ENCODE measurements around the gene CSPG4. TPM values are rescaled to one million over a fixed set of nuclear protein-coding genes. Genes with fewer than 3 reads are reported as not detected.
"Not testable (repeated sequence)": the region's sequence is repeated elsewhere in the genome, so short reads cannot be mapped to it uniquely, and the experiment has no call there.

Gene CSPG4
- total and polyA plus RNA-seq, 5 experiments from 2014 or later: not detected

DNA sequence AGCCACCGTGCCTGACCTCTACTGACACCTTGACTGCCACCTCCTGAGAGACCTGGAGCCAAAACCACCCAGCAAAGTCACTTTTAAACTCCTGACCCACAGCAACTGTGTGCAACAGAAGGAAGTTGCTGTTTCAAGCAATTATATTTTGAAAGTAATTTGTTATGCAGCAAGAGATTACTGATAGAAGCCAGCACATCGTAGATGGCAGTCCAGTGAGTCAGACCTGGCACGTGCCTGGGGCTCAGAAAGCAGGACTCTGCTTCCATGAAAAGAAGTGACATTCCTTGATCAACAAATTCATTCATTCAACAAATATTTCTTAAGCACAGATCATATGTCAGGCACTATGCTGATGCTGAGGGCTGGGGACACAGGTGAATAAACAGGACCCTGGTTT lies 5.7 kb upstream of the CSPG4 start:
- DNase-seq: no peak
- Mint-ChIP-seq H3K9me3 (no peaks in the 10 kb centered on the region), H3K27ac (peak overlapping the region in 1 of 10 donors; percentile 37), H3K27me3 (peaks cover 9 to 33% (median 23%) of the 10 kb centered on the region in 5 donors), H3K4me3 (no peak overlapping the region), H3K36me3 (no peaks in the 10 kb centered on the region), H3K4me1 (peaks cover 0 to 5% (median 2%) of the 10 kb centered on the region in 4 donors)
- no peak for ATAC-seq
- POLR2A ChIA-PET: interaction anchor here (0.7 kb wide), 1 partner anchor 110 kb away, joined by 4 read pairs; no protein-coding TSS in a partner anchor

- H3K9me3 Mint-ChIP-seq, DNase-seq, ATAC-seq, POLR2A ChIA-PET, H3K4me1 Mint-ChIP-seq, H3K36me3 Mint-ChIP-seq, H3K4me3 Mint-ChIP-seq, H3K27ac Mint-ChIP-seq: not testable (repeated sequence)
- H3K27me3 Mint-ChIP-seq: peaks cover 9 to 31% (median 20%) of the 10 kb centered on the region in 5 donors
Observed at GRCh38 chr15:75717001-75717400, 4.4 kb upstream of the CSPG4 start.

DNA sequence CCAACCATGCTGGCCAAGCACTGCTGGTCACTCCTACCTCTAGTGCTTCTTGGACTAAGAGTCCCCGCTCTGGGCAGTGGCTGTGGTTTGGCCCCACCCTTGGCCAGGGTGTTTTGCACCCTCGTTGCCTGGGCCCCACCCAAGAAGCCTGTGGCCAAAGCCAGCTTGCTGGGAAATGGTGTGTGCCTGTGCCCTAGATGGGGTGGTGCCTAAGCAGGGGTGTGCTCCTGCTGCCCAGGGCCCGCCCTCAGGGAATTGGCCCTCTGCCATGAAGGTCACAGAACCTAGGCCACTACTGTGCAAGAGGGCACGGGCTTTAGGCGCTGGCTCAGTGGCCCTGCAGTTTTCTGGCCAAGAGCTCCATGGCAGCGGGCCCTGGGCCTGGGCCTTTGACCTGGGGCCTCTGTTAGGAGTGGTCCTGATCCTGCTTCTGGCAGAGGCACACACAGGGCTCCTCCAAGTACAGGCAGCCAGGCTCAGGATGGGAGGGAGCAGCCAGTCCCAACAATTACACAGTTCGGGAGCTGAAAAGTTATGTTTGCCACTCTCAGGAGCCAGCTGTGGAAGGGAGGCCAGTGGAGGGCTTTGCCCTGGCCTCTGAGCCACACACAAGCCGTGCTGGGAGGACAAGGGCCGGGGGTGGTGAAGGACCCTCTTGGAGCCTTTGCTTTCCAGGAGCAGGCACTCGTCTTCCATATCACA lies 3.8 kb upstream of the CSPG4 start:
- POLR2A ChIA-PET: not testable (repeated sequence)

DNA sequence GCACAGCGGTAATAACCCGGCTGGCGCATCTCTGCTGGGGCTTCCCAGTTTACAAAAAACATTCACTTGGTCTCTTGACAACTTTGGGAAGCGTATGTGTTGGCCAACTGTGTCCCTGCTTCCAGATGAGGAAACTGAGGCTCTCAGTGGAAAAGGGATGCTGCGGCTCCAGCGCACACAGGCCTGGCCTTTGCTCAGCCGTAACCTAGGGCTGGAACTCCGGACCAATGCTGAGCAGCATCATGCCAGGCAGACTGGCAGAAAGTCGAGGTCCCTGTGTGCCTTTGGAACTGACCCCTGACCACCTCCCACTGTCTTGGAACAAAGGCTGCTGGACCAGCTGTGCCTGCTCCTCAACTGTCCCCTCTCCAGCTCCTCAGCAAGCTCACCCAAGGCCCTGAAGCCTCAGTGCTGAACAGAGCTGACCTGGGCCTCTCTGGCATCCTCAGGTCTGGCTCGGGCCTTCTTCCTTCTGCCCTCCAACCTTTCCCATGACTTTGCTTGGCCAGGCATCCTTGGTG lies 2.7 kb upstream of the CSPG4 start:
- H3K4me3 Mint-ChIP-seq, H3K9me3 Mint-ChIP-seq, H3K27ac Mint-ChIP-seq, ATAC-seq, POLR2A ChIA-PET, DNase-seq, H3K36me3 Mint-ChIP-seq, H3K4me1 Mint-ChIP-seq: not testable (repeated sequence)
- peaks cover 10 to 20% (median 13%) of the 10 kb centered on the region in 5 donors for H3K27me3 Mint-ChIP-seq

More for the DNA sequence above, 3.8 kb upstream of the CSPG4 start:
- peaks cover 12 to 26% (median 19%) of the 10 kb centered on the region in 5 donors for H3K27me3 Mint-ChIP-seq
- H3K27ac Mint-ChIP-seq, H3K36me3 Mint-ChIP-seq, ATAC-seq, H3K4me1 Mint-ChIP-seq, H3K9me3 Mint-ChIP-seq, H3K4me3 Mint-ChIP-seq, DNase-seq: not testable (repeated sequence)

DNA sequence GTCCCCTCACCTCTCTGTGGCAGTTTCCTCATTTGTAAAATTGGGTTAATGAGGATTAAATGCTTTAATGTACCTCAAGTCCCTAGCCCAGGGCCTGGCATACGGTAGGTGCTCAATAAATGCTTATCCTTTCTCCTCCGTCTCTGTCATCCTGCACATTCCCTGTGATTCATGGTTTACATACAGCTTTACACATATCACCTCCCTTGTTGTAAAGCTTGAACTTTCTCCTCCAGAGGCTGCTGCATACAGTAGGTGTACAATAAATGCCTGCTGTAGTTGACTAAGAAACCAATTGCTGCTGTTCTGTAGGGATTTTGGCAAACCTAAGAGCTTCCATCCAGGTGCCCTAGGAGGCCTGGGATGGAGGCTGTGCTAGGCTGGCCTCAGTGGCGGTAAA lies 1.5 kb upstream of the CSPG4 start:
- no peaks in the 10 kb centered on the region for H3K9me3 Mint-ChIP-seq
- no peaks in the 10 kb centered on the region for H3K36me3 Mint-ChIP-seq
- H3K27ac Mint-ChIP-seq: no peak overlapping the region
- no peak overlapping the region for H3K4me3 Mint-ChIP-seq
- no peaks in the 10 kb centered on the region for H3K4me1 Mint-ChIP-seq
- DNase-seq (no peak), ATAC-seq (no peak)
- peaks cover 10 to 20% (median 13%) of the 10 kb centered on the region in 5 donors for H3K27me3 Mint-ChIP-seq
- POLR2A ChIA-PET: no interaction called here

DNA sequence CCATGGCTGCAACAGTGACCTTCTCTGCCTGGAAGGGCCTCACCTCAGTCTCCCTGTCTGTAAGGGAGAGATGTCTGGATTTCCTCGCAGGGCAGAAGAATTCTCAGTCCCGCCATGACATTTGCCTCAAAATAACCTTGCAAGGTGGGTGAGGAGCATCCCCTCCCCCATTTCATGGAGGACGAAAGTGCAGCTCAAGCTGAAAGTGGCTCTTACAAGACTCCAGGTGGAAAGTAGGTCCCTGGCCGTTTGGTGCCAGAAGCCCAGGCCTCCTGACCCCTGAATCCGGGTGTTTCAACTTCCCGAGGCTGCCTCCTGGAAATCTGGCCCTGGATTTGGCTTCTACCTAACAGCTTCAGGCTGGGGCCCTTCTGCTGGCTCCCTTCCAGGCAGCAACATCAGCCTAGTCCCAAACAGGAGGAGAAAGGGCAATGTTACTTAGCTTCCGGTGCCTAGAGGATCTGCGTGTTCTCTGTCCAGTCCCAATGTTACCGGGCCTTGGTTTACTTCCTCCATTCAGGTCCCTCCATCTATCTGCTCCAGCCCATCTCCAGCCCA lies 769 bp upstream of the CSPG4 start:
- H3K36me3 Mint-ChIP-seq: no peaks in the 10 kb centered on the region
- no peak overlapping the region for H3K4me3 Mint-ChIP-seq
- no peak overlapping the region for H3K27ac Mint-ChIP-seq
- POLR2A ChIA-PET: no interaction called here
- no peaks in the 10 kb centered on the region for H3K9me3 Mint-ChIP-seq
- no peaks in the 10 kb centered on the region for H3K4me1 Mint-ChIP-seq
- H3K27me3 Mint-ChIP-seq: peaks cover 7 to 20% (median 13%) of the 10 kb centered on the region in 5 donors
- no peak for ATAC-seq
- no peak for DNase-seq

DNA sequence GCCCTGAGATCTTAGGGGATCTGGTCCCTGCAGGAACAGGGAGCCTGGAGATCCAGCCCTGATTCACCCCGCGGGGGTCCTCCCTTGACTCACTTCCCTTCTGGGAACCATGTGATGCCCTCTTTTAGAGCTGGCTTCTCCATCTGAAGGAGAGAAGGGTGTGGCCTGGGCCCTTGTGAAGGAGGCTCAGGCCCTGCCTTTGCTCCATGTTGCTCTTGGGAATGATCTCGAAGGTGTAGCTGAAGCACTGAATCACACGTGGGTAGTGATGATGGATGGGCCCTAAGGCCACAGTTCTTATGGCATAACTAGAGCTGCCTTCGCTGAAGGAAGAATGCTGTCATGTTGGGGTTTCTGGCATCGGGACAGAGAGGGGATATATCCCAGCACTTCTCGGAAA lies 1.2 kb downstream of the CSPG4 start:
- Mint-ChIP-seq H3K4me3 (peak overlapping the region in 1 of 10 donors; percentile 6), H3K27me3 (peaks cover 7 to 20% (median 13%) of the 10 kb centered on the region in 5 donors)
- H3K9me3 Mint-ChIP-seq, H3K36me3 Mint-ChIP-seq, DNase-seq, ATAC-seq, H3K27ac Mint-ChIP-seq, H3K4me1 Mint-ChIP-seq, POLR2A ChIA-PET: not testable (repeated sequence)

DNA sequence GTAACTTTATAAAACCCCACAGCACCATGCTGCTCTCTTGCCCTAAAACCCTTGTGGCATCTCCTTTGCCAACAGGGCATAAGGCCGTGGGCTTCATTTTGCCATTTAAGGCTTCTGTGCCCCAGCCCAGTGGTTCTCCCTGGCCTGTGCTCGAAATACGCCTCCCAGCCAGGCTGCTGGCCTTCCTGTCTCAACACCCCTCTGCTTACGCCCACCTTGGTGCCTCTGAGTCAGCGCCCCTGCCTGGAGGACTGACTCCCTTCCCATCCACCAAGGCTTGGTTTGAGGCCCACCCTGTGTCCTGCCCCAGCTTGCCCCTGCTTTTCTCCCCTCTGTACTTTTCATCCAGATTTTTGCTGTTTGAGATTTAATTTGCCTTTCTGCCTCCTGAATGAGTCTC lies 1.8 kb downstream of the CSPG4 start:
- H3K9me3 Mint-ChIP-seq, POLR2A ChIA-PET, H3K36me3 Mint-ChIP-seq, H3K4me3 Mint-ChIP-seq, ATAC-seq, H3K4me1 Mint-ChIP-seq, DNase-seq, H3K27ac Mint-ChIP-seq: not testable (repeated sequence)
- H3K27me3 Mint-ChIP-seq: peaks cover 7 to 20% (median 13%) of the 10 kb centered on the region in 5 donors

DNA sequence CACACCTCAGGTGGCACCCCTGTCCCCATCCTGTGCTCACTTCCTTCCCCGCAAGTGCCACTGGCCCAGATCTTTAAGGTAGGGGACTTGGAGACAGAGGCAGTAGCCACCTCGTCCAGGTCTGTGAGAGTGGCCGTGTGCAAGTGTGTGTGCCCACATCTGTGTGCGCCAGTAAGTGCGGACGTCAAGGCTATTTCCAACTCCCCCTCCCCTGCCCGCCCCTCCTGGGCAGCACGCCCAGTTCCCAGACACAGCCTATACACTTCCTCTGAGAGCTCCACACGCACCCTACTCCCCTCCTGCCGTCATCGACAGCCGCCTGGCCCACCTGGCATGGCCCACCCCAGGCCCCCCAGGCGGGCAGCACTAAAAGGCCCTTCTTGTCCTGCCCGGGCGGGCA lies 3.2 kb downstream of the CSPG4 start:
- H3K27ac Mint-ChIP-seq, H3K4me3 Mint-ChIP-seq, H3K4me1 Mint-ChIP-seq, H3K9me3 Mint-ChIP-seq, DNase-seq, POLR2A ChIA-PET, H3K36me3 Mint-ChIP-seq, ATAC-seq: not testable (repeated sequence)
- H3K27me3 Mint-ChIP-seq: peaks cover 7 to 18% (median 13%) of the 10 kb centered on the region in 5 donors

DNA sequence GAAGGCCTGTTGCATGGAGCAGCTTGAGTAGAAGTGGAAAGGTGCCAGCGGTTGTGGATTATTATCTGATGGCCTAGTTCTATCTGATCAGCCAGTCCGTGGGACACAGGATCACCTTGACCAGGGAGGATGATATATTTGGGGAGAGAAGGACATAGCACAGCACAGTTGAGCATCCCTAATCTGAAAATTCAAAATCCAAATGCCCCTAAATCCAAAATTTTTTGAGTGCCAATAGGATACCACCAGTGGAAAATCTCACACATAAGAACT lies 6.0 kb downstream of the CSPG4 start:
- DNase-seq (no peak), ATAC-seq (no peak)
- Mint-ChIP-seq H3K4me3 (no peak overlapping the region), H3K36me3 (no peaks in the 10 kb centered on the region), H3K27ac (peak overlapping the region in 2 of 10 donors; percentile 56 to 80), H3K27me3 (peaks cover 0 to 3% (median 2%) of the 10 kb centered on the region in 5 donors), H3K9me3 (no peaks in the 10 kb centered on the region), H3K4me1 (peaks cover 0 to 7% (median 0%) of the 10 kb centered on the region in 4 donors)
- POLR2A ChIA-PET: no interaction called here

- no peaks in the 10 kb centered on the region for H3K27me3 Mint-ChIP-seq
- H3K4me1 Mint-ChIP-seq: peaks cover 0 to 10% (median 0%) of the 10 kb centered on the region in 4 donors
- peak overlapping the region in 4 of 10 donors; percentile 5 to 80 (median 42) for H3K27ac Mint-ChIP-seq
- DNase-seq: no peak
- POLR2A ChIA-PET: no interaction called here
- H3K4me3 Mint-ChIP-seq: no peak overlapping the region
- H3K9me3 Mint-ChIP-seq: no peaks in the 10 kb centered on the region
- no peak for ATAC-seq
- H3K36me3 Mint-ChIP-seq: no peaks in the 10 kb centered on the region
Observed at GRCh38 chr15:75705854-75706681, 6.6 kb downstream of the CSPG4 start.

GRCh38 chr15:75705375-75705774 lies 7.3 kb downstream of the CSPG4 start:
- H3K36me3 Mint-ChIP-seq, ATAC-seq, DNase-seq, H3K4me3 Mint-ChIP-seq, POLR2A ChIA-PET, H3K27me3 Mint-ChIP-seq, H3K9me3 Mint-ChIP-seq: not testable (repeated sequence)
- peak overlapping the region in 1 of 10 donors; percentile 56 for H3K27ac Mint-ChIP-seq
- peaks cover 0 to 15% (median under 1%) of the 10 kb centered on the region in 4 donors for H3K4me1 Mint-ChIP-seq

GRCh38 chr15:75704618-75705017 lies 8.0 kb downstream of the CSPG4 start:
- H3K9me3 Mint-ChIP-seq: no peaks in the 10 kb centered on the region
- no peak overlapping the region for H3K27ac Mint-ChIP-seq
- H3K27me3 Mint-ChIP-seq: no peaks in the 10 kb centered on the region
- H3K4me3 Mint-ChIP-seq: no peak overlapping the region
- peaks cover 0 to 21% (median 3%) of the 10 kb centered on the region in 4 donors for H3K4me1 Mint-ChIP-seq
- no peaks in the 10 kb centered on the region for H3K36me3 Mint-ChIP-seq
- DNase-seq (no peak), ATAC-seq (no peak)
- POLR2A ChIA-PET: no interaction called here

All from naive thymus-derived CD8-positive, alpha-beta T cell (primary cell).